ENCODE results near the gene LRIG2. TPM values are rescaled to one million over a fixed set of nuclear protein-coding genes. Genes with fewer than 3 reads are reported as not detected.

LRIG2 gene
- total and polyA plus RNA-seq, 9 of the 15 experiments (the other 6 are each of a cell fraction or from before 2014, with no cell fraction given), result 1.8 to 28.1 (median 11.5) TPM

GRCh38 chr1:113146242-113147072, 73.5 kb downstream of the LRIG2 start:
- no peak for FAIRE-seq
- peak; percentile 40 to 59 (median 52) for DNase-seq (ENCODE audit: extremely low read depth in 1 of 4, low spot score in 3 of 4)
- H4K20me1 ChIP-seq (replicated peaks; ENCODE audit: control insufficient read depth, insufficient read depth, low read length), result no peaks in the 10 kb centered on the region
- peak; percentile 76 for ATAC-seq
- H3K9ac ChIP-seq (ENCODE audit: insufficient read depth in 1 of 2, low read depth in 2 of 2, low read length in 2 of 2), result no peak overlapping the region
- no peak overlapping the region for H3K4me3 ChIP-seq
- H3K27me3 ChIP-seq (ENCODE audit: control insufficient read depth in 2 of 2, insufficient read depth in 2 of 2, low read length in 2 of 2), result no peaks in the 10 kb centered on the region
- no peaks in the 10 kb centered on the region for H3K9me3 ChIP-seq (replicated peaks; ENCODE audit: control insufficient read depth, insufficient read depth, low read depth, low read length)
- intact Hi-C loops (cut with micrococcal nuclease) (loop anchor here (10.0 kb wide), 2 partner anchors 342 to 432 kb away; partner anchors contain the start of gene PPM1J), in situ Hi-C loops (cut with MboI) (loop anchor here (10.0 kb wide), 1 partner anchor 308 kb away; no protein-coding TSS in a partner anchor)
- peaks cover 3 to 32% of the 10 kb centered on the region in 2 experiments; a peak in 4 of 5 replicates for H3K4me1 ChIP-seq (replicated peaks in 1 of 2; ENCODE audit: control insufficient read depth in 2 of 2, insufficient read depth in 2 of 2, low read length in 2 of 2)
- no peak overlapping the region for H3K27ac ChIP-seq (ENCODE audit: extremely low read depth, low read depth, low read length)
- no peaks in the 10 kb centered on the region for H3K36me3 ChIP-seq (ENCODE audit: control insufficient read depth, insufficient read depth, low read length)
- ChIA-PET POLR2A (interaction anchor here (0.6 to 1.0 kb wide), 6 partner anchors 16 to 666 kb away, joined by 3 to 5 read pairs (median 4); partner anchors contain the start of genes PHTF1 and RSBN1), CTCF (ENCODE audit: low intra/inter-chr PET ratio) (no interaction called here)
- H3K79me2 ChIP-seq (ENCODE audit: control insufficient read depth, insufficient read depth, low read length), result no peaks in the 10 kb centered on the region
- no peaks in the 10 kb centered on the region for H3K9me1 ChIP-seq (ENCODE audit: control insufficient read depth, insufficient read depth, low read length)
- WGBS (ENCODE audit: insufficient coverage, low coverage, missing lambda C conversion rate), result 61% methylated on average over 7 of the region's 7 CpGs
- H3K4me2 ChIP-seq (ENCODE audit: insufficient read depth, low read length), result peak overlapping the region; percentile 30; the same call in 1 of the 2 replicates
- no TSS peak for BruUV-seq (replicated peaks)
- peak overlapping the region; percentile 56 for H2AFZ ChIP-seq (ENCODE audit: low read depth, low read length)
- TF ChIP-seq GATAD2B (IDR thresholded peaks at IDR 0.05; ENCODE audit: borderline replicate concordance) (no peak), ZBTB17 (CRISPR knock-in tag; IDR thresholded peaks at IDR 0.05) (no peak), ZNF318 (IDR thresholded peaks at IDR 0.05; ENCODE audit: borderline replicate concordance in 1 of 2, low read depth in 1 of 2) (no peak), RFX5 (IDR thresholded peaks at IDR 0.05; ENCODE audit: low read depth, low read length) (no peak), PRDM10 (IDR thresholded peaks at IDR 0.05; ENCODE audit: partially characterized antibody) (no peak), ATF1 (CRISPR knock-in tag; IDR thresholded peaks at IDR 0.05) (no peak), ATF1 (tag; IDR thresholded peaks at IDR 0.05) (no peak), ZFP30 (CRISPR knock-in tag; IDR thresholded peaks at IDR 0.05; ENCODE audit: borderline replicate concordance) (no peak), ZNF76 (CRISPR knock-in tag; IDR thresholded peaks at IDR 0.05; ENCODE audit: borderline replicate concordance) (no peak)
